SK-N-MC (cell line): ENCODE results near the gene RWDD1.
A peak's percentile ranks its signal among the peaks of the same experiment; 100 is the strongest.

ENCODE experiments used
- DNase-seq: peaks from one replicate; pipeline ENCODE4 v3.0.0-alpha.2; 2011; ENCODE audit warnings: low read depth, low spot score
- H3K27ac ChIP-seq: fragments of 200-600 bp; sonication (generic); 2 replicates; pipeline ENCODE4 v1.5.1; 2016; ENCODE audit warnings: mixed run types
- H3K36me3 ChIP-seq: fragments of 200-600 bp; sonication (generic); 2 replicates; pipeline ENCODE4 v1.6.1; 2017; ENCODE audit warnings: antibody characterized with exemption, low read length, mixed read lengths; ENCODE audit not compliant: insufficient read depth
- H3K4me3 ChIP-seq: fragments of 200-600 bp; sonication (generic); 2 replicates; pipeline ENCODE4 v1.5.1; 2016
- H3K9ac ChIP-seq: fragments of 200-600 bp; sonication (generic); 2 replicates; pipeline ENCODE4 v1.8.0; 2017; ENCODE audit warnings: mixed run types, mixed read lengths; ENCODE audit not compliant: insufficient read length
- H3K9me3 ChIP-seq: fragments of 200-600 bp; sonication (generic); 2 replicates; pipeline ENCODE4 v1.6.1; 2017; ENCODE audit warnings: low read depth, mild to moderate bottlenecking, antibody characterized with exemption, low read length, moderate library complexity, mixed read lengths
- EZH2 ChIP-seq: fragments of 200-600 bp; sonication (generic); IDR thresholded peaks from one replicate; pipeline ENCODE4 v1.6.1; 2017; ENCODE audit warnings: antibody characterized with exemption
- FOXP2 ChIP-seq: optimal IDR thresholded peaks from 2 replicates; pipeline ENCODE3; 2011; ENCODE audit warnings: mild to moderate bottlenecking, moderate library complexity; ENCODE audit not compliant: insufficient read depth; ENCODE audit errors: extremely low read length, control extremely low read depth
- POLR2AphosphoS5 ChIP-seq: IDR thresholded peaks from 2 replicates; pipeline ENCODE4 v1.6.1; 2012; ENCODE audit warnings: mild to moderate bottlenecking, low read depth, low read length, borderline replicate concordance

The RWDD1 gene

GRCh38 chr6:116550796-116551195 is 20.5 kb upstream of the RWDD1 start:
- Histone ChIP-seq H3K9ac (no peak overlapping the region), H3K4me3 (no peak overlapping the region), H3K36me3 (no peaks in the 10 kb centered on the region), H3K9me3 (no peaks in the 10 kb centered on the region), H3K27ac (no peak overlapping the region)
- TF ChIP-seq EZH2, result no peak
- TF ChIP-seq POLR2AphosphoS5, result no peak
- TF ChIP-seq FOXP2, result no peak
- no peak for DNase-seq

DNA sequence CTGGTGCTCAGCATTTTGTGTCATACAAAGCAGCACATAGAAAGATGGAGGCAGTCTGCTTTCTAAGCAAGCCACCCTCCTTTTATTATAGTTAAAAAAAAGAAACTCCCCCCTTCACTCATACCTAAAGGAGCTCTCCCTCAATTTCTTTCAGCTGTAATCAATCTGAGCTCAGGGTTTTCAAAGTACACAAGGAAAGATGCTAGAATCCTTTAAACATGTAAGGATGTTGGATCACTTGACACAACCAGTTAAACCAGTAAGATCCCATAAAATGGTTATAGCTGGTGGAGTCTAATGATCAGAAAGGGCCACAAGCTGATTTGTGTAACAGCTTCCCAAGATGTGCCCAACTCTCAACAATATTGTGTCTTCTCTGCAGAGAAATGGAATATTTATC is 17.9 kb upstream of the RWDD1 start, which contains the start of gene CALHM4:
Gene CALHM4 (plus strand): TSS at position 301 of the 400 bp plus-strand sequence. CDS start 43 bp downstream, at position 344.
- no peak within 1 kb of the TSS for H3K9ac ChIP-seq
- H3K4me3 ChIP-seq, result no peak within 1 kb of the TSS
- no peak for TF ChIP-seq FOXP2
- TF ChIP-seq EZH2, result no peak
- no peak for TF ChIP-seq POLR2AphosphoS5
- DNase-seq, result no peak
- H3K27ac ChIP-seq, result no peak within 1 kb of the TSS
- H3K9me3 ChIP-seq, result no peaks in the 10 kb centered on the region
- no peaks in the 10 kb centered on the region for H3K36me3 ChIP-seq

GRCh38 chr6:116556065-116556464 is 15.2 kb upstream of the RWDD1 start:
- DNase-seq, result no peak
- no peaks in the 10 kb centered on the region for H3K9me3 ChIP-seq
- no peak for TF ChIP-seq FOXP2
- no peak overlapping the region for H3K27ac ChIP-seq
- no peaks in the 10 kb centered on the region for H3K36me3 ChIP-seq
- no peak overlapping the region for H3K9ac ChIP-seq
- no peak overlapping the region for H3K4me3 ChIP-seq

- TF ChIP-seq EZH2 (no peak), FOXP2 (no peak), POLR2AphosphoS5 (no peak)
- no peak overlapping the region for H3K4me3 ChIP-seq
- DNase-seq, result no peak
- H3K36me3 ChIP-seq, result no peaks in the 10 kb centered on the region
- no peak overlapping the region for H3K27ac ChIP-seq
- no peaks in the 10 kb centered on the region for H3K9me3 ChIP-seq
- no peak overlapping the region for H3K9ac ChIP-seq
Measured at GRCh38 chr6:116556814-116557415, 14.4 kb upstream of the RWDD1 start.

GRCh38 chr6:116557893-116558292 is 13.4 kb upstream of the RWDD1 start:
- no peaks in the 10 kb centered on the region for H3K9me3 ChIP-seq

GRCh38 chr6:116560130-116560529 is 11.2 kb upstream of the RWDD1 start:
- DNase-seq, result no peak
- H3K9ac ChIP-seq, result no peak overlapping the region
- TF ChIP-seq FOXP2 (no peak), EZH2 (no peak), POLR2AphosphoS5 (no peak)
- no peaks in the 10 kb centered on the region for H3K9me3 ChIP-seq
- no peaks in the 10 kb centered on the region for H3K36me3 ChIP-seq
- H3K4me3 ChIP-seq, result no peak overlapping the region
- H3K27ac ChIP-seq, result no peak overlapping the region

More at GRCh38 chr6:116557893-116558292, 13.4 kb upstream of the RWDD1 start:
- DNase-seq, result no peak
- Histone ChIP-seq H3K4me3 (no peak overlapping the region), H3K36me3 (no peaks in the 10 kb centered on the region), H3K9ac (no peak overlapping the region), H3K27ac (no peak overlapping the region)
- no peak for TF ChIP-seq POLR2AphosphoS5

DNA sequence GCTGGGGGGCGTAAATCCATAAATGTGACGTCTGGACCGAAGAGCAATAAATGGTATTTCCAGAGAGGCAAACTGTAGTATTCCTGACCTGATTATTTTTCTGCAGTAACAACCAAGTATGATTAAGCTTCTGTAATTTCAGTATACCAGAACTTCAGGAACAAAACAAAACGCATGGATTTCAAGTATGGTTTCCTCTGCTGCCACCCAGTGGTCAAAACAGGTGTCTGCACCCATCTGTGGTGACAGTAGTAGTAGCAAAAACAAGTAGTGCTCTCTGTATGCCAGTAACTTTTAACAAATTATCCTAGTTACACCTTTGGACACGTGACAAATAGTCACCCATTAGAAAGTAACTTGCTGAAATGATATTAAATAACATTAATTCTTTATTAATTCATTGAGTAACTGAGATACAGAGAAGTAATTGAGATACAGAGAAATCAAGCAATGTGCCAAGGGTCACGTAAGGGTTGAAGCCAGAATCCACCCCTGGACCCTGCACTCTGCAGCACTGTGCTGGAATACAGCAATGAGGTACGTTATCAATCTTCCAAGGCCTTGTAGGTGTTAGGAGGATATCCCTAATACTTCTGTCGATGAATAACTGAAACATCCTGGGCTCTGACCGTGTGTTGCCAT is 9.8 kb upstream of the RWDD1 start:
- no peak overlapping the region for H3K9ac ChIP-seq
- no peak overlapping the region for H3K27ac ChIP-seq
- peak; percentile 59 for DNase-seq
- H3K4me3 ChIP-seq, result no peak overlapping the region
- H3K9me3 ChIP-seq, result no peaks in the 10 kb centered on the region
- no peaks in the 10 kb centered on the region for H3K36me3 ChIP-seq
- TF ChIP-seq EZH2 (no peak), FOXP2 (no peak), POLR2AphosphoS5 (no peak)

- H3K9ac ChIP-seq, result no peak overlapping the region
- TF ChIP-seq FOXP2 (no peak), POLR2AphosphoS5 (no peak), EZH2 (no peak)
- no peak for DNase-seq
- no peak overlapping the region for H3K4me3 ChIP-seq
- H3K27ac ChIP-seq, result no peak overlapping the region
- no peaks in the 10 kb centered on the region for H3K9me3 ChIP-seq
- no peaks in the 10 kb centered on the region for H3K36me3 ChIP-seq
Measured at GRCh38 chr6:116562019-116562403, 9.3 kb upstream of the RWDD1 start.

- H3K36me3 ChIP-seq, result no peaks in the 10 kb centered on the region
- no peak overlapping the region for H3K9ac ChIP-seq
- H3K4me3 ChIP-seq, result no peak overlapping the region
- H3K27ac ChIP-seq, result no peak overlapping the region
- no peaks in the 10 kb centered on the region for H3K9me3 ChIP-seq
- no peak for TF ChIP-seq FOXP2
- TF ChIP-seq EZH2, result no peak
- TF ChIP-seq POLR2AphosphoS5, result no peak
- DNase-seq, result no peak
Measured at GRCh38 chr6:116562614-116563013, 8.7 kb upstream of the RWDD1 start.

DNA sequence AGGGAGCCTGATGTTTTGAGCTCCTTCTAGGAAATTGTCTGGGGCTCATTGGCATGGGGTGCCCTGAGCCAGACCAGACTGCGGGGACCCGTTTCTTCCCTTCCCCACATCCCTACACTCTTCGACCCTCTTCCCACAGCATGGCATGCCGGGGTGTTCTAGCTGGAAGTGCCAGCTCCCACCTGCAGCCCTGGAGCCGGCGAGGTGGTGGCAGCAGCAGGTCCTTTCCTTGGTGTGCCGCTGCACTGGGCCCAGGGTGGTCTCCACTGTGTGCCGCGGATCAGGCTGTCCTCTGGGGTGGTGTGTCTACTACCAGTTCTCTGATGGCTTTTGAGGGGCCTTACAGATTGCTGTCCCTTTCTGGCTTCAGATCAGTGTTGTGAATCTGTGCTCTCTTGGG is 7.5 kb upstream of the RWDD1 start:
- TF ChIP-seq FOXP2 (no peak), POLR2AphosphoS5 (no peak), EZH2 (no peak)
- no peak for DNase-seq
- no peak overlapping the region for H3K4me3 ChIP-seq
- no peak overlapping the region for H3K9ac ChIP-seq
- H3K36me3 ChIP-seq, result no peaks in the 10 kb centered on the region
- no peak overlapping the region for H3K27ac ChIP-seq
- no peaks in the 10 kb centered on the region for H3K9me3 ChIP-seq
